SK-MEL-5 (cell line): Measurements from ENCODE around the gene PCYT2. TPM values are rescaled to one million over a fixed set of nuclear protein-coding genes. Genes with fewer than 3 reads are reported as not detected.

Experiments
- DNase-seq: peaks from one replicate; pipeline ENCODE4 v3.0.0-alpha.2; 2016; ENCODE audit warnings: low read depth, low spot score
- in situ Hi-C: cut with HindIII; loops from 2 replicates; pipeline ENCODE4 v1.10.0; 2016; ENCODE audit warnings: low sequenced_read_pairs, high pct_unique_total_duplicates, low pct_unique_long_range_greater_than_20kb
- total RNA-seq: library from RNA; depleted of rRNA; stranded (reverse); fragments of >200 nt; shearing (Covaris generic); gene quantifications from 2 replicates; pipeline ENCODE4 v1.2.3, GENCODE V29; 2014

PCYT2 gene
- total RNA-seq, 1 experiment from 2014 or later = 86.6 TPM

DNA sequence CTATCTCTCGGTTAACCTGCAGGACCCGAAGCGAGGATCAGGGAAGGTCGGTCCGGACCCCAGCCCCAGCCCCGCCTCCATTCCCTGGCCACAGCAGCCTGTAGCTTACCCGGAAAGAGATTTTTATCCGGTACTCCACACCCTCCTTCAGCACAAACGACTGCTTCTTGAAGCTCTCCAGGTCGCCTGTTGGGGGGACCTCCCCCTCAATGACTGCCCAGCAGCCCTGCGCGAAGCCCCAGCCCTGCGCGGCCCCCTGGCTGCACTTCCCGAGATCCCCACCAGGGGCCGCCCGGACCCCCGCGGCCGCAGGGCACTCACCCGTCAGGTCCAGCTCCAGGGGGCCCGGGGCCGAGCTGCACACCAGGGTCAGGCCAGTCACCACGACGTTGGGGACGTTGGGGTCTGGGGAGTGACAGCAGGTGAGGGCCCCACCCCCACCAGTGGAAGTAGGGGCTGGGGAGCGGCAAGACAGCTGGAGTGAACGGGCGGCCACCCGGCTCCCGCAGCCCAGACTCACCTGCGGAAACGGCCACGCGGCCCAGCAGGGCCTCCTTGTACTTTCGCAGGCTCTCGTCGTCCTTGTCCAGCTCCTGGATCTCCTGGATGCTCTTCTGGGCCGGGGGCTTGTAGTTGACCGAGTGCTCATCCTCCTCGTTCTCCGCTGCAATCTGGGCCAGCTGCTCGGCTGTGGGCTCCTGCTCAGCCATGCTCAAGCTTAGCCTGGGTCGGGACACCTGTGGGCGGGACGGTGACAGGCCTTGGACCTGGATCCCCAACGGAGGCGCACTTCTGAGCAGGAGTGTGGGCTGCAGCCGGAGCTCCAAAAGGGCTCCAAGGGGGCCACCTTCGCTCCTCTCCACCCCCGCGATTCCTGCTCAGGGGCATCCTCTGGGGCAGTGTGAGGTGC lies 41.7 kb downstream of the PCYT2 start:
- in situ Hi-C loops = no loop called here
- peak; percentile 62 for DNase-seq

GRCh38 chr17:81868674-81869220 lies 42.5 kb downstream of the PCYT2 start:
- in situ Hi-C loops = no loop called here
- peak; percentile 74 for DNase-seq

DNA sequence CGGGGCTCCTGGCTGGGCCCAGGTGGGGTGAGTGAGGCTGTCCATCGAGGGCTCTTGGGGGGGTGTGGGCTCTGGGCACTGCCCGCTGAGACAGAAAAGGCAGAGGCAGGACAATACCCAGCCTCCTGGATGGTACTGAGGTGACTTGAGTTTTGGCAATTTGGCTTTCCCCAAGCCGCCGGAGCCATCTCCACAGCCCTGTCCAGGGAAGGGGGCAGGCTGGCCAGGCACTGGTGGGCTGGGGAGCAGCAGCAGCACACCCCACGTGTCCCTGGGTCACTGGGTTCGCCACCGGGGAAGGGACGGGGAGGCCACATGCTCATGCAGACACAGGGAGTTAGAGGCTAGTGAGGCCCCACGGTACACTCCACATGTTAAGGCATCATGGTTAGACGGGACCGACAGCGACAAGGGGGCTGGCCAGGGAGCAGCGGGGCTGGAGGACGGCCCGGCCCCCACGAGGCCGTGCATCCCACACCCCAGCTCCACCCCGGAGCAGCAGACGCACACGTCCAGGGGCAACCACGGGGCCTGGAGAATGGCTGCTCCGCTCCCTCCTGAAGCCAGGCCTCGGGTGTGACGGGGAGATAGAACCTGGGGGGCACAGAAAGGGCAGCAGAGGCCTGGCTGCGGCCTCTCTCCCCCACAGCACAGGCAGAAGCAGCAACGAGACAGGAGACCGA lies 43.1 kb downstream of the PCYT2 start:
- DNase-seq = peak; percentile 58

GRCh38 chr17:81867170-81867990 lies 43.8 kb downstream of the PCYT2 start:
- peak; percentile 83 for DNase-seq

More for the DNA sequence above, 43.1 kb downstream of the PCYT2 start:
- in situ Hi-C loops = no loop called here

GRCh38 chr17:81866440-81867169 lies 44.6 kb downstream of the PCYT2 start:
- in situ Hi-C loops = no loop called here
- DNase-seq = peak; percentile 35

More at GRCh38 chr17:81867170-81867990, 43.8 kb downstream of the PCYT2 start:
- in situ Hi-C loops = no loop called here

DNA sequence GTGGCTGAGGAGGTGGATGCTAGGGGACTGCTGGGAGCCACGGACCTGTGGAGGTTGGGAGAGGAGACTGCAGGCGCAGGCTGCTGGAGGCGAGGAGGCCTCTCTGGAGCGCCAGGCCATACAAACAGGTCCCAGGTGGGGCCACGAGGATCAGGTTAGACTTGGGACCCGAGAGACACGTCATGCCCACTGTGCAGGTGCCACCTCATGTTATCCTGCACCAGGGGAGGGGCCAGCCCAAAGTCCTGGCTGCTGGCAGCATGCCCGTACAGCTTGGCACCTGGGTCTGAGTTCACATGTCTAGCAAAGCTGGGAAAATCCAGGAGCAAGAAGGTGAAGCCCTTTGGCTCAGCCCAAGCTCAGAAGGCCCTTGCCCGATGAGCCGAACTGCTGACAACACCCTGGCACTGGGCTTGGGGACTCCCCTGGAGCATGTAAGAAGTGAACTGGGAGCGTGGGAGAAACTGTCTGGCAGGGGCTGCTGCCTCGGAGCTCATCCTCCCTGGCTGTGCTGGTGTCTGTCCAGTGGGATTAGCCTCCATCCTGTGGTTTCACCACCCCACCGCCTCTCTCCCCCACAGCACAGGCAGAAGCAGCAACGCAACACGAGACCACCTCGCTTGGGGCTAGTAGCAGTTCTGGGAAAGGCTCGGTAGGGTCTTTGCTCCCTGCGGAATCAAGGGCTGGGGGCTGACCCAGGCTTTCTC lies 45.3 kb downstream of the PCYT2 start:
- DNase-seq = peak; percentile 33
- in situ Hi-C loops = no loop called here

GRCh38 chr17:81865358-81865732 lies 45.9 kb downstream of the PCYT2 start:
- no peak for DNase-seq
- in situ Hi-C loops = no loop called here

DNA sequence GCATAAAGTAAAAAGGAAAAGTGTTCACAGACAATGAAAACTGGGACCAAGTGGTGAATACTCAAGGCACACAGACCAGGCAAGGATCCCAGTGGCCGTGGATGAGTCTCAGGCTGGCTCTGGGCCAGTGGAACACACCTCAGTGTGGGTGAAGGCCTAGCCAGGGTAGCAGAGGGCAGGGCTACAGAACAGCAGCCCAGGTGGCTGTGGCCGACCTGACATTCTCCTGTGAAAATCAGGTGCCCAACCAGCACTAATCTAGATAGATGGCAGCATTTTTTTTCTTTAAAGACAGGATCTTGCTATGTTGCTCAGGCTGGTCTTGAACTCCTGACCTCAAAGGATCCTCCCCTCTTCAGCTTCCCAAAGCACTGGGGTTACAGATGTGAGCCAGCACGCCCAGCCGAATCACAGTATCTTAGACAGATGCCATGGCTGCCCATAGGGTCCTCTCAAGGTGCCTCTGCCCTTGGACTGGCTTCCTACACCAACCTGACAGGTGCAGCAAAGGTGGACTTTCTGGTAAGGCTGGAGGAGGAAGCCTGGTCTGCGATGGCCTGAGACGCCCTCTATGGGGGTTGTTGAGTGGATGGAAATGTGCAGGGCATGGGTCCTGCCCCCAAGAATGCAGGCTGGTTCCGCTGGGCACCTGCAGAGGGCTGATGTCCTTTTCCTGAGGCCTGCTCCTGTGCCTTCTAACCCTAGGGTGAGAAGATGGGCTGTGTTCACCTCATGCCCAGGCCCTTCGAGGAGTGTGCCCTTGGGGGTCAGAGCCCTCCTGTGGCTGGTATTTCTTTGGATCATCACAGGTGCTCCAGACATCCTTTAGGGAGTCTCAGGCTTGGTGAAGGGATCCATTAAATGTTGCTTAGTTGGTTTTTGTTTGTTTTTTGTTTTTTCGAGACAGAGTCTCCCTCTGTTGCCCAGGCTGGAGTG lies 47.1 kb downstream of the PCYT2 start:
- in situ Hi-C loops = no loop called here
- peak; percentile 56 for DNase-seq

DNA sequence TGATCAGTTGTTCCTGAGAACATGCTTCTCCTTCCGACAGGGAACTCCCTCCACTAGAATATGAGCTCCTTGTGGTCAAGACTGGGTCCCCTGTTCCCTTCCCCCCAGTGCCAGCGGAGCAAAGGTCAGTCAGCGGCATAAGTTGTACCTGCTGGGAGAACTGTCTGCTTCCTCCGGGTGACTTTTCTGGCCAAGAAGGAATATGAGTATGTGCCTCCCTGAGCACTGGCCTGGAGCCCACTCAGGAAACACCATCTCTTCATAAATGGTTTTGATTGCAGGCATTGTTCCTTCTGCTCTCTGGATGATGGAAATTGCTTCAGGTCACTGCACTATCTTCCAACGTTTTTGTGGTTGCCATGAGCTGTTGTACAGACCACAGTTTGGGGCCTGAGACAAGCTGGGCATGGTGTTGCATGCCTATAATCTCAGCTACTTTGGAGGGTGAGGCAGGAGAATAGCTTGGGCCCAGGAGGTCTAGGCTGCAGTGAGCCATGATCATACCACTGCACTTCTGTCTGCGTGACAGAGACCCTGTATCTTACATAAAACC lies 48.0 kb downstream of the PCYT2 start:
- DNase-seq = no peak
- in situ Hi-C loops = no loop called here

GRCh38 chr17:81860756-81861568 lies 50.2 kb downstream of the PCYT2 start:
- in situ Hi-C loops = no loop called here
- DNase-seq = peak; percentile 100

GRCh38 chr17:81859906-81860755 lies 51.1 kb downstream of the PCYT2 start, which contains the start of gene P4HB:
Gene P4HB, minus strand, starts transcription at chr17:81860535. Its CDS starts 64 bp downstream, at chr17:81860471.
- in situ Hi-C loops = no loop called here
- DNase-seq = no peak

DNA sequence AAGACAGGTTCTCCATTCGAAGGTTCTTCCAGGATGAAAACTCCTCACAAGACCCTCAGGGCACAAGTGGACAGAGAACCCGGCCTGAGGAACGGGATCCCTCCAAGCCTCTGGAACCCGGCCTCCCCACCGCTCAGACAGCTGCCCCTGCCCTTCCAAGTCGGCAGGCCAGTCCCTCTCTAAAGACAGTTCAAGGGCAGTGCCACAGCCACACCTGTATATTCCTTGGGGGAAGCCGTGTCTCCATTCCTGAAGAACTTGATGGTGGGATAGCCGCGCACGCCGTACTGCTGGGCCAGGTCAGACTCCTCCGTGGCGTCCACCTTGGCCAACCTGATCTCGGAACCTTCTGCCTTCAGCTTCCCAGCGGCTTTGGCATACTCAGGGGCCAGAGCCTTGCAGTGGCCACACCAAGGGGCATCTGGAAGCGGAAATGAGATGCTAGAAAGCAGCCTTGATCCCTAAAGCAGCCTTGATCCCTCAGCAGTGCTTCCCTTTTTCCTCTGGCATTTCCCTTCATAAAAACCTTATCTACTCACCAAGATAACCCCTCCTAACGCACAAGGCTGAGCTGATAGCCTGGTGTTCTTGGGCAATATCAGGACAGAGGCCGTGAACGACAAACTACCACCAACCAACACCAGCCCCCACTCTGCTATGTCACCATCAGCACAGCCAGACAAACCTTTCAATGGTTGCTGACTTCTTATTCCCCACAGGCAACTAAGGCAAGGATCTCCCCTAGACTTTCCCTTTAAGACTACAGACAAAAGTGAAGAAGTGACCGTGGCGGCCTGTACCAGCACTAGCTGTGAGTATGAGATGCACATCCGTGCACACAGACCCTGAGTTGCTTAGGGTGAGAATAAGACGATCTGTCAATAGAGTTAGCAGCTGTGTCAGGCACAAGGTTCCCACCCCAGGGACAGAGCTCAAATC lies 52.0 kb downstream of the PCYT2 start:
- peak; percentile 38 for DNase-seq
- in situ Hi-C loops = no loop called here
